Neural cell (in vitro differentiated cells): ENCODE data around the gene MAEA.

Source experiments
- CTCF ChIP-seq: fragments of 450-650 bp; IDR thresholded peaks from 2 replicates; pipeline ENCODE4 v1.5.1; 2014; ENCODE audit warnings: antibody characterized with exemption, mild to moderate bottlenecking, moderate library complexity; ENCODE audit not compliant: poor library complexity, severe bottlenecking
- EZH2 ChIP-seq: fragments of 200-600, 300-800 bp; shearing (Covaris generic), sonication (generic); IDR thresholded peaks from 2 replicates; pipeline ENCODE4 v1.6.1; 2014; ENCODE audit warnings: antibody characterized with exemption, low read length, borderline replicate concordance, mild to moderate bottlenecking; ENCODE audit not compliant: insufficient read depth, poor library complexity, severe bottlenecking
- POLR2AphosphoS5 ChIP-seq: IDR thresholded peaks from 2 replicates; pipeline ENCODE4 v1.6.1; 2012
- TAF1 ChIP-seq: IDR thresholded peaks from 2 replicates; pipeline ENCODE4 v1.6.1; 2012; ENCODE audit warnings: low read depth

GRCh38 chr4:1376841-1377605 lies 87.3 kb downstream of the MAEA start:
- TF ChIP-seq POLR2AphosphoS5 (no peak), CTCF (no peak), TAF1 (no peak), EZH2 (no peak)
